GM12865 (cell line): ENCODE measurements around the gene CPNE8.

Experiments used
- DNase-seq: peaks from one replicate; pipeline ENCODE4 v3.0.0; 2010; ENCODE audit warnings: low read depth
- H3K4me3 ChIP-seq: 2 replicates; pipeline ENCODE4 v1.5.1; 2011; ENCODE audit warnings: mild to moderate bottlenecking, low read depth, low read length, control low read depth
- CTCF ChIP-seq: IDR thresholded peaks from 2 replicates; pipeline ENCODE4 v1.5.1; 2011; ENCODE audit warnings: low read length, control low read depth, low read depth, inconsistent platforms; ENCODE audit not compliant: insufficient read depth; ENCODE audit errors: missing control alignments

CPNE8 gene

GRCh38 chr12:38838056-38838850 lies 67.1 kb downstream of the CPNE8 start:
- no peak overlapping the region for H3K4me3 ChIP-seq
- TF ChIP-seq CTCF = no peak
- no peak for DNase-seq

GRCh38 chr12:38831715-38832114 lies 73.7 kb downstream of the CPNE8 start:
- H3K4me3 ChIP-seq = no peak overlapping the region
- no peak for DNase-seq
- TF ChIP-seq CTCF = no peak

- no peak for DNase-seq
- TF ChIP-seq CTCF = no peak
- no peak overlapping the region for H3K4me3 ChIP-seq
Observed at GRCh38 chr12:38825006-38825405, 80.4 kb downstream of the CPNE8 start.

- no peak for DNase-seq
- no peak for TF ChIP-seq CTCF
- no peak overlapping the region for H3K4me3 ChIP-seq
Observed at GRCh38 chr12:38823738-38824137, 81.7 kb downstream of the CPNE8 start.

GRCh38 chr12:38823314-38823713 lies 82.1 kb downstream of the CPNE8 start:
- H3K4me3 ChIP-seq = no peak overlapping the region
- DNase-seq = no peak
- no peak for TF ChIP-seq CTCF

- peak; percentile 18 for DNase-seq
- H3K4me3 ChIP-seq = no peak overlapping the region
- no peak for TF ChIP-seq CTCF
Observed at GRCh38 chr12:38817942-38818341, 87.4 kb downstream of the CPNE8 start.

GRCh38 chr12:38813923-38814322 lies 91.5 kb downstream of the CPNE8 start:
- H3K4me3 ChIP-seq = no peak overlapping the region
- DNase-seq = peak; percentile 9

More at GRCh38 chr12:38813923-38814322, 91.5 kb downstream of the CPNE8 start:
- TF ChIP-seq CTCF = no peak
